Measurements from ENCODE around the gene TRIM10.

- no peak for TF ChIP-seq POLR2A (IDR thresholded peaks at IDR 0.05)
- peak; percentile 92 to 96 (median 92) for TF ChIP-seq CTCF (IDR thresholded peaks at IDR 0.05)
- TF ChIP-seq EP300 (IDR thresholded peaks at IDR 0.05): no peak
Measured at GRCh38 chr6:30130887-30131862, 29.8 kb downstream of the TRIM10 start.

All from gastroesophageal sphincter (tissue), 3 donors.